ENCODE data around the gene MED14.

DNA sequence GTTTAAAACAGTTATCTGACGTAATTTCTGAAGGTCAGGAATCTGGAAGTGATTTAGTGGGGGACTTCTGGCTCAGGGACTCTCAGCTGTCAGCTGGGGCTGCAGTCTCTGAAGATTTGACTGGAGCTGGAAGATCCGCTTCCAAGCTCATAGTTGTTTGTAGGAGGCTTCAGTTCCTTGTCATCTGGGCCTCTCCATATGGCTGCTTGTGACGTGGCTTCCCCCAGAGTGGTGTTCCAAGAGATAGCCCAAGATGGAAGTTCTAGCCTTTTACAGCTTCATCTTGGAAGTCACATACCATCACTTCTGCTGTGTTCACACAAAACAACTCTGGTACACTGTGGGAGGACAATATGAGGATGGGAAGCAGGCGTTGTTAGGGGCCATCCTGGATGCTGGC is 110.0 kb downstream of the MED14 start:
- no peak for TF ChIP-seq CTCF (IDR thresholded peaks at IDR 0.05)
- no peak for TF ChIP-seq POLR2A (IDR thresholded peaks at IDR 0.05)

Data from testis (tissue), 2 donors.